SK-N-SH treated with all-trans-retinoic acid at 6 μM for 48 hours (cell line): ENCODE results near the gene AVL9.
"Not testable (repeated sequence)": the region's sequence is repeated elsewhere in the genome, so short reads cannot be mapped to it uniquely, and the experiment has no call there.

Experiments
- ATAC-seq: fragments of 200-7000 bp; cut with Tn5 transposase; 3 replicates; pipeline ENCODE4 v1.9.1; 2020; ENCODE audit warnings: mild to moderate bottlenecking, moderate library complexity
- CSDC2 ChIP-seq: fragments of 250-450 bp; sonication (Bioruptor Pico); IDR thresholded peaks from 2 replicates; pipeline ENCODE4 v1.5.0; 2020; ENCODE audit warnings: mild to moderate bottlenecking, moderate library complexity
- ESRRG ChIP-seq: fragments of 250-450 bp; sonication (Bioruptor Pico); IDR thresholded peaks from 2 replicates; pipeline ENCODE4 v1.6.1; 2021; ENCODE audit warnings: mild to moderate bottlenecking
- GLIS3 ChIP-seq: fragments of 250-450 bp; sonication (Bioruptor Pico); IDR thresholded peaks from 2 replicates; pipeline ENCODE4 v1.5.0; 2020; ENCODE audit warnings: mild to moderate bottlenecking, moderate library complexity
- TCF4 ChIP-seq: fragments of 250-450 bp; sonication (Bioruptor Pico); IDR thresholded peaks from 2 replicates; pipeline ENCODE4 v1.8.0; 2021; ENCODE audit warnings: mild to moderate bottlenecking, moderate library complexity, borderline replicate concordance
- TF ChIP-seq, protein P1 (sequence below): fragments of 250-450 bp; sonication (Bioruptor Pico); IDR thresholded peaks from 2 replicates; pipeline ENCODE4 v1.5.1; 2020; ENCODE audit warnings: low read depth, mild to moderate bottlenecking, moderate library complexity
- TF ChIP-seq, protein P2 (sequence below): fragments of 250-450 bp; sonication (Bioruptor Pico); IDR thresholded peaks from 2 replicates; pipeline ENCODE4 v1.5.0; 2020; ENCODE audit warnings: mild to moderate bottlenecking, moderate library complexity

AVL9 gene

DNA sequence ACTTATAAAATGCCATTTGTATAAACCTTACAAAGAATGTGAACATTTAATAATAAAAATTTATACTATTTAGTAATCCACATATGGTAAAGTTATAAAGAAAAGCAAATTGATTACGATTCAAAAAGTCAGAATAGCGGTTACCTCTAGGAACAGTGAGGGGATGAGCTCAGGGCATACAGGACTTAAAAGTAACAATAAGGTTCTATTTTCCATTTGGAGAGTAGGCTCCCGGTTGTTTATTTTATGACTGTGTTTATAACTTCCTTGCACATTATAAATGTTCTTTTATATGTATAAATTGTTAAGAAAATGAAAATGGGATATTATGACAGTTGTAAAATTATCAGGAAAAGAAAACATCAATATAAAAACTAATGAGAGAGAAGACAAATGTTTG lies 135.7 kb downstream of the AVL9 start:
- TF ChIP-seq ESRRG (CRISPR knock-in tag) (no peak), GLIS3 (CRISPR knock-in tag) (no peak), CSDC2 (CRISPR knock-in tag) (no peak), TCF4 (no peak)
- TF ChIP-seq, protein P1, sequence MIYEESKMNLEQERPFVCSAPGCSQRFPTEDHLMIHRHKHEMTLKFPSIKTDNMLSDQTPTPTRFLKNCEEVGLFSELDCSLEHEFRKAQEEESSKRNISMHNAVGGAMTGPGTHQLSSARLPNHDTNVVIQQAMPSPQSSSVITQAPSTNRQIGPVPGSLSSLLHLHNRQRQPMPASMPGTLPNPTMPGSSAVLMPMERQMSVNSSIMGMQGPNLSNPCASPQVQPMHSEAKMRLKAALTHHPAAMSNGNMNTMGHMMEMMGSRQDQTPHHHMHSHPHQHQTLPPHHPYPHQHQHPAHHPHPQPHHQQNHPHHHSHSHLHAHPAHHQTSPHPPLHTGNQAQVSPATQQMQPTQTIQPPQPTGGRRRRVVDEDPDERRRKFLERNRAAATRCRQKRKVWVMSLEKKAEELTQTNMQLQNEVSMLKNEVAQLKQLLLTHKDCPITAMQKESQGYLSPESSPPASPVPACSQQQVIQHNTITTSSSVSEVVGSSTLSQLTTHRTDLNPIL = no peak
- no peak for ATAC-seq

DNA sequence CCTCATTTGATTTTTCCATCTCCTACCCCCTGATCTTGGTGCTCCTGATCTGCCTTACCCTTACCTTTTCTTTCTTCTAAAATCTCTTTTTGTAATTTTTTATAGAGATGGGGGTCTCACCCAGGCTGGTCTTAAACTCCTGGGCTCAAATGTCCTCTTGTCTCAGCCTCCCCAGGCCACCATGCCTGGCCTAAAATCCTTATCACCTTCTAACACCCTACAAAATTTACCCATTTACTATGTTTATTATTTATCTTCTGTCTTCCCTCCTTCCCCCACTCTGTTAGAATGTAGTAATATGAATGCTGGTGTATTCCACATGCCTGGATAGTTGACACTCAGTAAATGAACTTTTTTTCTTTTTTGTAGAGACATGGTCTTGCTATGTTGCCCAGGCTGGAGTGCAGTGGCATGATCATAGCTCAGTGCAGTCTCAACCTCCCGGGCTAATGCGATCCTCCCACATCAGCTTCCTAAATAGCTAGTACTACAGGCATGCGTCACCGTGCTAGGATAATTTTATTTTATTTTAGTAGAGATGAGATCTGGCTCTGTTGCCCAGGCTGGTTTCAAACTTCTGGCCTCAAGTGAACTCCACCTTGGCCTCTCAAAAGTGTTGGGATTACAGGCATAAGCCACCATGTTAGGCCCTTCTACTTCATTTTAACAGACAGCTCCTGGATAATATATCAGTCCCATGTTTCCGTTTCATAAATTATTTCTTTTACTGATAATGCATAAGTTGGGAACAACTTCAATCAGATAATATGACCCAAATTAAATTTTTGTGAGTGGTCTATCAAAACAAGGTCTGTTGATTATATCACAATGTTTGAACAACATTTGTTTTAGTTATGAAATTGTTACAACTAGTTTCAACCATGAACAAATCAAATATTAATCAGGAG lies 136.6 kb downstream of the AVL9 start:
- not testable (repeated sequence) for ATAC-seq
- TF ChIP-seq TCF4 = peak; percentile 76; the same call in 1 of the 2 replicates
- TF ChIP-seq, protein P2, sequence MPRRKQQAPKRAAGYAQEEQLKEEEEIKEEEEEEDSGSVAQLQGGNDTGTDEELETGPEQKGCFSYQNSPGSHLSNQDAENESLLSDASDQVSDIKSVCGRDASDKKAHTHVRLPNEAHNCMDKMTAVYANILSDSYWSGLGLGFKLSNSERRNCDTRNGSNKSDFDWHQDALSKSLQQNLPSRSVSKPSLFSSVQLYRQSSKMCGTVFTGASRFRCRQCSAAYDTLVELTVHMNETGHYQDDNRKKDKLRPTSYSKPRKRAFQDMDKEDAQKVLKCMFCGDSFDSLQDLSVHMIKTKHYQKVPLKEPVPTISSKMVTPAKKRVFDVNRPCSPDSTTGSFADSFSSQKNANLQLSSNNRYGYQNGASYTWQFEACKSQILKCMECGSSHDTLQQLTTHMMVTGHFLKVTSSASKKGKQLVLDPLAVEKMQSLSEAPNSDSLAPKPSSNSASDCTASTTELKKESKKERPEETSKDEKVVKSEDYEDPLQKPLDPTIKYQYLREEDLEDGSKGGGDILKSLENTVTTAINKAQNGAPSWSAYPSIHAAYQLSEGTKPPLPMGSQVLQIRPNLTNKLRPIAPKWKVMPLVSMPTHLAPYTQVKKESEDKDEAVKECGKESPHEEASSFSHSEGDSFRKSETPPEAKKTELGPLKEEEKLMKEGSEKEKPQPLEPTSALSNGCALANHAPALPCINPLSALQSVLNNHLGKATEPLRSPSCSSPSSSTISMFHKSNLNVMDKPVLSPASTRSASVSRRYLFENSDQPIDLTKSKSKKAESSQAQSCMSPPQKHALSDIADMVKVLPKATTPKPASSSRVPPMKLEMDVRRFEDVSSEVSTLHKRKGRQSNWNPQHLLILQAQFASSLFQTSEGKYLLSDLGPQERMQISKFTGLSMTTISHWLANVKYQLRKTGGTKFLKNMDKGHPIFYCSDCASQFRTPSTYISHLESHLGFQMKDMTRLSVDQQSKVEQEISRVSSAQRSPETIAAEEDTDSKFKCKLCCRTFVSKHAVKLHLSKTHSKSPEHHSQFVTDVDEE = peak; percentile 59; the same call in 1 of the 2 replicates
- 0 out of 2 replicates have a peak, but pooled peaks have one; percentile 17 for TF ChIP-seq ESRRG (CRISPR knock-in tag)

DNA sequence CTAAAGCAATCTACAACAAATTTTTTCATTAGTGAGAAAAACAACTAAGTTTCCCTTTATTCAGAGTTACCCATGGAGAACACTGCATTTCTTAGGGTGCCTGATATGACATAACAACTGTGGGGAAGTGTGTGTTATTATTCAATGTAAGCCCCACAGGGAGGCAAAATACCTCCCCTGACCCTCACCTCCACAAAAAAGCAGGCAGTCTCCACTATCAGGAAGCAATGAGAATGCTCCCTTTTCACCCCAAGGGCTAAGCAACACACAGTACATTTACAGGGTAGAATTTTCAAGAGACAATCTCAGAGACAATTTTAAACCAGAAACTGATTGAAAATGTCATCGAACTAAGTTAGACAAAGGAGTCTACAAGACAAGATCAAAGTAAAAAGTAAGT lies 138.2 kb downstream of the AVL9 start:
- ATAC-seq = not testable (repeated sequence)

DNA sequence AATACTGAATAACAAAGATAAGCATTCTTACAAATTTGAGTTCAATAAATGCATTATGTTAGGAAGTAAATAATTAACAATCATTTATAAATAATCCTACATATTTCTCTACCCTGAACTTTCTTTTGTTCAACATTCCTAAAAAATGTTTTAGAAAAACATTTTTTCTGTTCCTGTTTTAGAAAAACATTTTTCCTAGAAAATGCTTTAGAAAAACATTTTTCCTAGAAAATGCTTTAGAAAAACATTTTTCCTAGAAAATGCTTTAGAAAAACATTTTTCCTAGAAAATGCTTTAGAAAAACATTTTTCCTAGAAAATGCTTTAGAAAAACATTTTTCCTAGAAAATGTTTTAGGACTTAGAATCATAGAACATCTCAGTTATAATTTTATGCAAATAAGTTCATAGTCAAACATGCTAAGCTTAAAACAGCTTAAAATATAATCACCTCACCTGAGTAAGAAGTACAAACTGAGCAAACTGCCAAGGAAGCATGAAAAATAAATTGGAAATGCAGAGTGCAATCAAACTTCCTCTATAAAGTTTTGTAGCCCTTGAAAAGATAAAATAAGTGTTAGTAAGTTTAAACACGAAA lies 139.6 kb downstream of the AVL9 start:
- not testable (repeated sequence) for ATAC-seq

DNA sequence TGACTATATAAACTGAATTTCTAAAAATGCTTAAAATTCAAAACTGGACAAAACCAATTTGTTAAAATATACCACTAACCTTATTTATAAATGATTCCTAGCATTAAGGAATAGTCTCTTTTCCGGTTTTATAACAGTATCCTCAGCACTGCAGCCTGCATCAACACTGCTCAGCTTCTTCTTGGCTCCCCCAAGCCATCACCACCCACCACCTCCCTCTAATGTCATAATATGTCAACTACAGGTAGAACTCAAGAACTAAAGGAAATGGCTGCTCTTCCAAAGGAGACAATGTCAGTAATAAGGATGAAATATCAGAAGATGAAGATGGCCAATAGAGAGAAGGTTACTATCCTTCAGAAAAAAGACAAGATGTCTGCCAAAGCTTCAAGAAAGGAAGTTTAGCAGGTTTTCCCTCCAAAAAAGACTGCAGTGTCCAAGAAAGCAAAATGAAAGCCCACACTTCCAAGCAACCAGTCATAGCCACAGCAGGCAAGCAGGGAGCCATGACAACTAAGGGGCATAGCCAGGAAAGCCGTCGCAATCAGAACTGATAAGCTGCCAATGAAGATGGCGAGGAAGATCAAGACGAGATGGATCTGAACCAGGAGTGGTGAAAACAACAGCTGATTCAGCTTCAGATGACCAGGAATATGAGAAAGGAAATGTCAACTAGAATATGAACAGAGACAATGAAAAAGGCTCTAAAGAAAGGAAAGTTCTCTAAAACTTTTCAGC lies 141.6 kb downstream of the AVL9 start:
- not testable (repeated sequence) for ATAC-seq

DNA sequence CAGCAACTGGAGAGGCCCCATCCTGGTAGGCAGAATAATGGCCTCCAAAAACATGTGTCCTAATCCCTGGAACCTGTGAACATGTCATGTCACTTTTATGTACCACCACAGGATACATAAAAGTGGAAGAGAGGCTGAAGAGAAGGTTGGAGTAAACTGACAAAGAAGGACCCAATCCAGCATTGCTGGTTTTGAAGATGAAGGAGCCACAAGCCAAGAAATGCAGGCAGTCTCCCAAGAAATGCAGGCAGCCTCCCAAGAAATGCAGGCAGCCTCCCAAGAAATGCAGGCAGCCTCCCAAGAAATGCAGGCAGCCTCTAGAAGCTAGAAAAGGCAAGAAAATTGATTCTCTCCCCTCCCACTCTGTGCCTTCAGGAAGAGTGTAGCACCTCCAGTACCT lies 142.3 kb downstream of the AVL9 start:
- ATAC-seq = not testable (repeated sequence)
